CD4-positive, alpha-beta T cell treated with Interleukin-10 for 1 hour (primary cell): ENCODE results near the gene PLA2G6.
"Not testable (repeated sequence)": the region's sequence is repeated elsewhere in the genome, so short reads cannot be mapped to it uniquely, and the experiment has no call there.

Experiments used
- DNase-seq: peaks from one replicate; pipeline ENCODE4 v3.0.0-alpha.2; 2020

The PLA2G6 gene

DNA sequence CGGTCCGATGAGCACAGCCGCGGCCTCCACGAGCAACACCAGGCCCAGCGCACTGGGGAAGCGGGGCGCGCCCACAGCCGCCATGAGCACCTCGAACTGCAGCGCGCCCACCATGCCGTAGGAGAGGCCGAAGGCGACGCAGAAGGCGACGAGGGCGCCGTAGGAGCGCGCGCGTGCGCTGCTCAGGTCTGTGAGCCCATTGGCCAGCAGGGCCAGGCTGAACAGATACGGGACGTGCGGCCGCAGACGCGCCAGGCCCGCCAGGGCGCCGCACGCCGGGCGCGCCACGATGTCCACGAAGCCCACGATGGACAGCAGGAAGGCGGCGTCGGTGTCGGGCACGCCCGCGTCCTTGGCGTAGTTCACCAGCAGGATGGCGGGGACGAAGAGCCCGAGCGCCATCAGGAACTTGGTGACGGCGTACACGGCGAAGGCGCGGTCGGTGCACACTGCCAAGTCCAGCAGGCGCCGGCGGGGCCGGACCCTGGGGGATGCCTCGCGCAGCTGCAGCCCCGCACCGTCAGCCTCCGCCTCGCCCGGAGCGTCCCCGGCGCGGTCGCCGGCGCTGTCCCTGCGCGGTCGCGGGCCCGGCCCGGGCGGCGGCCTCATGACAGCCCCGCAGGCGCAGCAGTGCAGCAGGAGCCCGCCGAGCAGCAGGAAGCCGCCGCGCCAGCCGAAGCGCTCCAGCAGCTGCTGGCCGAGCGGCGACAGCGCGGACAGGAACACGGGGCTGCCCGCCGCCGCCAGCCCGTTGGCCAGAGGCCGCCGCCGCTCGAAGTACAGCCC, 100.6 kb downstream of the PLA2G6 start:
- no peak for DNase-seq

DNA sequence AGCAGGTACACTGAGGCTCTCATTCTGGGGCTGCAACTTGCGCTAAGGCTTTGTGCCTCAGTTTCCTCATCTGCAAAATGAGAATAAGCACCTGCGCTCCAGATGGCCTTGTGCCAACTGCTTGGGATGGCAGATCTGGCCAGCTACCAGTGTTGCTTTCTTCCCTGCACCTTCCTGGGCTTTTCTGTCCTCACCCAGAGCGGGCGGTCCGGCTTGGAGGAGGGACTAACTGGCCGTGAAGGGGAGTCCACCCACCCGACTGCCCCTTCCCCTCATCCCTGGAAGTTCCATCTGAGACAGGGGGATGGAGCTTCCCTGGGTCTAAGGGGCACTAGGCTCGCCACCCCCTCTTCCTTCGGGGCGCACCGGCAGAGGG, 101.2 kb downstream of the PLA2G6 start:
- DNase-seq, result no peak

DNA sequence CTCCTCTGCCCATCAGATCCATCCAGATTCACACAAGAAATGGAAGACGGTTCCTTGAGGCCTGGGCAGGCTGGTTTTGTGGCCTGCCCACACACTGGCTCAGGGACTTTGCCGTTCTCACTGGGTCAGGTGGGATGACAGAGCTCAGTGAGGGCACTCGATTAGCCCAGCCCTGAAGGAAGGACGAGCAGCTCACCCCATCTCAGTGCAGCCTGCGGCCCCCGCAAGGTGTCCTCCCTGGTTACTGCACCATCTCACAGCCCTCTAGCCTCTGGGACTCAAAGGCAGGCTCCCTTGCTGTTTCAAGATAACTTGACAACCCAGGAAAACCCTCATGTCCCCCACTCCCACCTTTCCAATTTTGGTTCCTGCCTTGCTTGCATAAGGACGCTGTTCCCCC, 101.8 kb downstream of the PLA2G6 start:
- no peak for DNase-seq

DNA sequence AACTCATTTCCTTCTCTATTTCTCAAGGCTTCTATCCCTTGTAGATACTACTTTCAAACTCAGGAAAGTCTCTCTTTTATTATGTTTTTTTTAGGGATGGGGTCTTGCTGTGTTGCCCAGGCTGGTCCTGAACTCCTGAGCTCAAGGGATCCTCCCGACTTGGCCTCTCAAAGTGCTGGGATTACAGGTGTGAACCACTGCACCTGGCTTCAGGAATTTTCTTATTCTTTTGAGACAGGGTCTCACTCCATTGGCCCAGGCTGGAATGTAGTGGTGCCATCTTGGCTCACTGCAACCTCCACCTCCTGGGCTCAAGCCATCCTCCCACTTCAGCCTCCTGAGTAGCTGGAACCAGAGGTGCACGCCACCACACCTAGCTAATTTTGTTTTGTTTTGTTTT, 102.4 kb downstream of the PLA2G6 start:
- not testable (repeated sequence) for DNase-seq

DNA sequence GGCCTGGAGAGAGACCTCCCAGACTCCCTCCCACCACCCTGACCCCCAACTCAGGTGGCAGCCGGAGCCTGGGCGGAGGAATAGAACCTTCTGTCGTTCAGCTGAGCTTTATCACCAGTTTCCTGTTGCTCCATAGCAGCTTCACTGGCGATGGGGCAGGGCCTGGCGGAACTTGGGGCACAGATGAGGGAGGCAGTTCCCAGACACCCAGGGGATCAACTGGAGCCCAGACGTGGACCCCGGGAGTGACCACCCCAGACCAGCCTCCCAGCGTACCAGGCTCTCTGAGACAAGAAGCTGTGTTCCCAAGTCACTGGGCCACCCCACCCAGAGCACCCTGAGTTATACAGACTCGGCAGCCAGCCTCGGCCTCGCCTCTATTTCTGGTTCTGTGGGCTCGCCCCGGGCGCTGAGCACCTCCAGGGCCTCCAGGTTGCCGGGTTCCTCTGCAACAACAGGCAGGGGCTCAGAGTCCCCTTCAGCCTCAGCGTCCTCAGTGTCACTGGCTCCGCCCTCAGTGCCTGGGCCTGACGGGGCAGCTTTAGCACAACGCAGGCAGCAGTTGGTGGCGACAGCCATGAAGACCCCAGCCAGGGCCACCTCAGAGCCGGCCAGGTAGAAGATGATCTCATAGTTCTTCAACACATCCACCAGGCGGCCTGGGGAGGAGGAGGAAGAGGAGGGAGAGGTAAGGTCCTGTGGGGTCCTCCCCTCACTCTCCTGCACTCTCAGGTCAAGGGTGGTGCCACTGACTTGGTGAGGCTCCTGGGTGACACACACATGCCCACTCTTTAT, 103.4 kb downstream of the PLA2G6 start:
- DNase-seq, result no peak

DNA sequence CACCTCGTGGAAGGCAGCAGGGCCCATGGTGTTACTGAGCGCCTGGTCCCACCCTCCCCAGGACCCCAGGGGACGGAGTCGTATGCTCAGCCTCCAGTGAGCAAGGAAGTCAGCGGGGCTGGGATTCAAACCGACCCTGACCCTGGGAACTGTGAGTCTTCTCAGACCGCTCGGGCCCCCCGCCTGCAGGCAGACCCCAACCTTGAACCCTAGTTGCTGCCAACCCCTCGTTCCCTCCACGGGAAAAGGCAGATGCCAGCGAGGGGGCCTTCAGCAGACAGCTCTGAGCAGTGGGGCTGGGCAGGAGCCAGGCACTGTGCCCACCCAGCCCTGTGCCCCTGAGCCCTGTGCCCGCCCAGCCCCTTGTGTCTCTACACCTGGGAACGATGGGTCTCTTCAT, 104.0 kb downstream of the PLA2G6 start:
- DNase-seq, result no peak

DNA sequence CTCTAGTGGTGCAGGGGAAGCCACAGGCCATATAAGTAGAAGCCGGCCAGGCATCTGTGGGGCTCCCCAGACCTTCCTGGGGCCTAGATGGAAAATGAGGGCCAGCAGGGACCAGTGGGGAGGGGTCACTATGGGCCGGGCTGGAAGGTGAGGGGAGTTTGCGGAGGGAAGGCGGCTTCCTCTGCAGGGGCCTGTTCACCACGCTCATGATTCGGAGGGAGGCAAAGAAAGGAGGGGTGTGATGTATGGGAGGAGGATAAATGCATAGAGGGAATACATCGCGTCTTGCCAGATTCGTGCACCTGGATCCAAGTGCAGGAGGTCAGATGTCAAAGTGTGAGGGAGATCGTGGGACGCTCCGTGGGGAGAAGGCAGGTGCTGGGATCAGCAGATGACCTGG, 104.5 kb downstream of the PLA2G6 start:
- no peak for DNase-seq

DNA sequence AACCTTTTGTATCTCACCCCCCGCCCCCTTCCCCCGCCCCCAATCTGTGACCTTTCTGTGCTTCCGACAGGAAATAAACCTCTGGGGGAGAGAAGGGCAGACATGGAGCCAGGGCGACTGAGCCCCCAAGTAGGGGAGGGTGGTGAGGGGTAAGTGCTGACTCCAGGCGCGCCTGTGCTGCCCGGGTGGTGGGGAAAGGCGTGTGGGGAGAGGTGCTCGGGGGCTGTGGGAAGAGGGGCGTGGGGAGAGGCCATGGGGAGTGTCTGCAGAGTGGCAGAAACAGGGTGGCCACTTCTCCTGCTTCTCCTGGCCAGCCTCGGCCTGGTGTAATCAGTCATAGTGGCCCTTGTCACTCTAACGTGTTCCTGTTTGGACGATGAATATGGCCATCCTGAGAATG, 105.7 kb downstream of the PLA2G6 start:
- no peak for DNase-seq

DNA sequence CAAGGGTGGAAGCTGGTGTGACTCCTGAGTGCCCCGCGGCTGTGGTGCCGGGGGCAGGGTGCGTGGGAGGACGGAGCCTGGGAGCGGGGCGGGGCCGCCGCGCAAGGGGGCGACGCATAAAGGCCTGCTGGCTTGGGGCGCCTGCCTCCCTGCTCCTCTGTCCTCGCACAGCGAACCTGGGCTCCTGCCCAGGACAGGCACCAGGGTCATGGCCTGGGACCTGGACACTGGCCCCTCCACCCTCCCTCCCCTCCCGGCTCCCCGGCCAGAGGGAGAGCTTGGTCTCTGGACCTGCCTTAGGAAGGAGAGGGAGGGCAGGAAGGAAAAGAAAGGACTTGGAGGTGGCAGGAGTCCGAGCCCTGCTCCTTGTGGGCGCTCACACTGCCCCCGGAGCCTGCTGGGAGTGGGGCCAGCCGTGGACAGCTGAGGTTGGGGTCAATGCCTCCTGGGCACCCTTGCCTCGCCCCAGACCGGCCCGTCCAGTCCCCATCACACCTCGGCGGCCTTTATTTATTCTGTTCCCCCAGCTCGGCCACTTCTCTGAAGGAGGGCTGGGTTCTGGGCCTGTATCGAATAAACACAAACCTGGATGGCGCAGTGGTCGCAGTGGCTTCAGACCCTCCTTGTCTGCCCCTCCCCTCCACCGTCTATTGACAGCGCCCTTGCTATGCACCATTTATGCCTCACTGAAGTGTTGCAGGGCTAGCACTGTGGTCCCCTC, 106.4 kb downstream of the PLA2G6 start:
- no peak for DNase-seq

DNA sequence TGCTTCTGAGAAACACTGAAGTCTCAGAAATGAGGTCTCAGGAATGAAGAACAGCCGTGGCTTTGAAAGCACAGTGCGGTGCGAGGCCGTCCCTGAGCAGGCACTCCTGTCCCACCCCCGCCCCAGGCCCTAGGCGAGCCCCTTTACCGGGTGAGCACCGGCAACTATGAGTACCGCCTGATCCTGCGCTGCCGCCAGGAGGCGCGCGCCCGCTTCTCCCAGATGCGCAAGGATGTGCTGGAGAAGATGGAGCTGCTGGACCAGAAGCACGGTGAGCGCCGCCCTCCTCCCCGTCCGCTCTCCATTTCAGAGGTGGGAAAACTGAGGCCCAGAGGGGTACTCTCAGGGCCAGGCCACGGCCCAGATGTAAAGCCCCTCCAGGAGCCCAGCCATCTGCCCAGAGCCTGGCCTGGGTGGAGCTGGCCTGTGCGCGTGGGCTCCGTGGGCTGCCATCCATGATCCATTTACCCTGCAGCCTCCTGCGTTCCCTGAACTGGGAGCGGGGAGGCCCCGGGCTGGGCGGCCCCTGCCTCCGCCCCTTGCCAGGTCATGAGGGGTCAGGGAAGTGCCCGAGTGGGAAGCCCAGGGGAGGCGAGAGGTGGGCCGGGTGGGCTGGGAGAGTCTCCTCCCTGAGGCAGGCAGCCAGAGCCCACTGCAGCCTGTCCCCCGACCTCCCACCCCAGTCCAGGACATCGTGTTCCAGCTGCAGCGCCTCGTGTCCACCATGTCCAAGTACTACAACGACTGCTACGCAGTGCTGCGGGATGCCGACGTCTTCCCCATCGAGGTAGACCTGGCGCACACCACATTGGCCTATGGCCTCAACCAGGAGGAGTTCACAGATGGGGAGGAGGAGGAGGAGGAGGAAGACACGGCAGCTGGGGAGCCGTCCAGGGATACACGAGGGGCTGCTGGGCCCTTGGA, 107.2 kb downstream of the PLA2G6 start:
- DNase-seq, result no peak

DNA sequence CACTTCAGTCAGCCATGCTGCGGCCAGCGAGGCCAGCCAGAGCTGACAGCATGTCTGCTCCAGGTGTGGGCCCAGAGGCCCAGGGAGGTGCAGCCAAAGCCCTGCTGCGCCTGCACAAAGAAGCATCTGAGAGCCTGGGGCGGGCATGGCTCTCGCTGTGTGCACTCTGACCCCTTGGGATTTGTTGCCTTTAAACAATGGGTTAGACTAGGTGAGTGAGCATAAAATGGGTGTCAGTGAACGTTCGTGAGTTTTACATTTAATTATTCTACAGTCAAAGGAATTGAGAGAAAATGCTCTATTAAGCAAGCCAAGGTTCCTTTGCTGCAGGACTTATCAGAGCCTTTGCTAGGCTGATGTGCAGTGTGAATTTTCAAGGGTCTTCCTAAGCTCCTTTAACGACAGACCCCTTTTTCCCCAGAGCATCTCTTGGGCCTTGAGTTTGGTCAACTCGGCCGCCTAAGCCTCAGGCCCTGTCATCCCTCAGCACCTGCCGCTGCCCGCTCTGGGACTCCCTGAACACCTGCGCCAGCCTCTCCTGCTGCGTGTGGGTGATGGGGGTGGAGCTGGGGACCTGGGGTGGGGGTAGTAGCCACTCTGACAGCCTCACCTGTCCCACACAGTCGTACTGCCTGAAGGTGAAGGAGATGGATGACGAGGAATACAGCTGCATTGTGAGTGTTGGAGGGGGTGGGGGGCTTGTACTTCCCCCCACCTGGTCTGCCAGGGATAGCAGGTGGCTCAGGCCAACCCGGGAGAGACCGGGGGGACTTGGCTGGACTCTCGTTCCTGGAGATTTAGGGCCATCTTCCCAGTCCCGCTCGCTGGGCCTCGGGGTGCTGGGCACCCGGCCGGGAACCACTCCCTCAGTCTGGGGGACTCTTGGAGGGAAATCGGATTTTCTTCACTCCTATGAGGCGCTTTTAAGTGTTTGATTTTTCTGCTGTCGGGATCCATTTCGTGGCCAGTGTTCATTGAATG, 108.2 kb downstream of the PLA2G6 start:
- DNase-seq, result no peak

DNA sequence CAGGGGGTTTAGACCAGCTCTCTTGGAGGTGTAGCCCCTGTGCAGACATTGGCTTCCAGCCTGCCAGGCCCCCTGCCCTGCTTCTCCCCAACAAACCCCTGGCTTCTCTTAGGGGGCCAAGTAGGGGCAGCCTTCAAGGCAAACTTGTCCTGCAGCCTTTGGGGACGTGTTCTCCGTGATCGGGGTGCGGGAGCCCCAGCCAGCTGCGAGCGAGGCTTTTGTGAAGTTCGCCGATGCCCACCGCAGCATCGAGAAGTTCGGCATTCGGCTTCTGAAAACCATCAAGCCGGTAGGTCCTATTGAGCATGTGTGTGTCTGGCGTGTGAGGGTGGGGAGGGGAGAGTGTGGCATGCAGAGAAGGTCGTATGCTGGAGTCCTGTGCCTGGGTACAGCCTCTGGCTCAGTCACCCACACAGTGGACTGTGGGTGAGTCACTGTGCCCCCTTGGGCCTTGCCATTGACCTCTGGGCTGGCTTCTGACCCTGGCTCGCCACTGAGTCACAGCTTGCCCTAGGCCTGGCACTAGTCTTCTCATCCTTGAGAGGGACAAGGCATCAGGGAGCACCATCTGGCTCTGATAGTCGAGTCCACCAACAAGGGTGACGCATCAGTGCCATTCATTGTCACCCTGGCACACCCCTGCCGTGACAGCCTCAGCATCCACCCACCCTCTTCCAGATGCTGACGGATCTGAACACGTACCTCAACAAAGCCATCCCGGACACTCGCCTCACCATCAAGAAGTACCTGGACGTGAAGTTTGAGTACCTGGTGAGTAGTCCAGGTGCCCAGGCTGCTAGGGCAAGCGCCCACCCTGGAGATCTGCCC, 109.1 kb downstream of the PLA2G6 start:
- DNase-seq, result no peak

DNA sequence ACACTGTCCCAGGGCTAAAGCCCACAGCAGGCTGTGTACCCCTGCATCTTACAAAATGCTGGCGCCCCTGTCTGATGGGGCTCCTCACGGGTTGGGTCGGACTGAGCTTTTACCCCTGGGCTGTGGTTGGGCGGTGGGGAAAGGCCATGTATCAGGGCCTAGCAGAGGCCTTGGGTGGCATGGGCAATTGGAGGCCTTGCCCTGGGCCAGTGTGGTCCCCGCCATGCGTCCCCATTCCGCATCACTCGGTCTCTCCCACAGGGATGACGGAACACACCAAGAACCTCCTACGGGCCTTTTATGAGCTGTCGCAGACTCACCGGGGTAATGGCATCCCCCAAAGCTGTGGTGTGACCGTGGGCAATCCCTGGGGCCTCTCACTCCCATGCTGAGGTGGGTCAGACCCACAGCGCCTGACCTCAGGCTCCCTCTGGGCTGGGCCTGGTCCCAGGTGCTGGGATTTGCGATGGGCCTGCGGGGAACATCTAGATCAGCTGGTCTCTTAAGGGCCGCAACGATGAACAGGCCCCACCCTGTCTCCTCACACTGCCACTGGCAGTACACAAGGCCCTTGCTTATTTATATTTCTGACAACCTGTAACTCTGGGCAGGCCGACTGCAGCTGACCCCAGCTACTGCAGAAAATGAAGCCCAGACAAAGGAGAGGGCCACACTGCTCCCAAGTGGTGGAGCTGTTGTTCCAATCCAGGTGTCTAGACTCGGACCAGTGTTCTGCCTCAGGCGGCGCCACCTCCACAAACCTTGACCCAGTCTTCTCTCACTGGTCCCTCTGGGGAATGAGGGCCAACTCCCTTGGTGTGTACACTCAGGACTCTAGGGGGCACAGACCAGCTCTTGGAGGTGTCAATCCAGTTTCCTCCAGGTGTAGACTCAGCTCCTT, 110.0 kb downstream of the PLA2G6 start:
- DNase-seq, result no peak

DNA sequence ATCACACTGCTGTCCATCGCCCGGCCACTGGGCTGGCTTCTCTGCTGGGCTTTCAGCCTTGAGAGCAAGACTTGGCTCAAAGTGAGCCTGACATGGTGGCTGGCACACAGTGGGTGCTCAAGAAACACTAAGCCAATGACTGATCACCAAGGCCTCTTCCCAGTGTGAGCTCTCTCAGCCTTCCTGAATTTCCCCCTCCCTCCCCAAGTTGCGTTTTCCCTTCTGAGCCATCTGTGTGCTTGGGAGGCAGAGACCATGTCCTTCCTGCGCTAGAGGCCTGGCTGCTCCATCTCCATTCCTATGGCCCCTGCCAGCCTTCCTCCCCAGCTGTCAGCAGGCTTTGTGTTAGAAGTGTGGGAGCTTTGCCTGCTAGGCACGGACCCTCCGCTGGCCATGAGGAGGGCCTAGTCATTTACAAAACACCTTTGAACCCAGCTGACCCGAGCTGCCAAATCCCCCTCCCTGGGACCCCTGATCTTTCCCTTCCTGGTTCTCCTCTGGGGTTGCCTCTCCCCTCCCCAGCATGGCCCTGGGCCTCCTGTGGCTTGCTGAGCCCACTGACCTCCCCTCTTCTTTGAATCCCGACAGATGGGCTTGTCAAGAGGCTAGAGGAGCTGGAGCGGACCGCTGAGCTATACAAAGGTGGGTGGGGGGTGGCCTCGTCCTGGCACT, 111.2 kb downstream of the PLA2G6 start:
- DNase-seq, result no peak

DNA sequence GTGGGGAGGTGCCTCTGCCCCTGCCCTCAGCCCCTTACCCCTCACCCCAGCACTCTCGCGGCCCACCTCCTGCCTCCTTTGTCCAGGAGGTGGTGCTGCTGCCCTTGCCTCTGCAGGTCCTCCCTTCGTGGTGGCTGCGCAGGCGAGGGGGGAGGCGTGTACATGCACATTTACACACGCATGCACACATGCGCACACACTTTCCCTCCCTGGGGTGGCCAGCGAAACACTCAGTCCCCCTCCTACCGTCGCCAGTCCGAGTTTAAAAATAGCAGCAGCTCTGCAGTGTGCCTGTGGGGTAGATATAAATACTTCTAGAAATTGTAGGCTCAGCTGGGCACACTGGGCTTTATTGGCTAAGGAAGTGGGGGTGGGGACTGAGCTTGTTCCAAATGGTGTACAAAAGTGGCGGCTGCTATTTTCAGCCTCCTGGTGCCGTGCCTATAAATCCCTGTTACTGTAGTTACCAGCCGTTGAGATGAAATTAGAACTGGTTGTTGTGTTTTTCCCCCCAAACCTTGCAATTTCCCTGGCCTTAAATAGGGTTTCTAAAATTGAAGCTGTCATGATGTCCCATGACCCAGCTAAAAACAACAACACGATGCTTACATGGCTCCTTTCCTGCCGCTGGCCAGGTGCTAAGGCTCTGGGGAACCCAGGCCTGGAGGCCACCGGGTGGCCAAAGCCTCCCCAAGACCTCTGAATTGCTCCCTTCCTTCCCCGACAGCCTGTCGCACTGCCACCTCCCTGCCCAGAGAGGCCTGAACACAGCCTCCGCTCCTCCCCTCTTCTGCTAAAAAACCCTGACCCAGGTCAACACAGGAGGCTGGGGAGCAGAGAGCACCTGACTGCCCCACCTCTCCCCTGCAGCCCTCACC, 112.0 kb downstream of the PLA2G6 start:
- DNase-seq, result no peak

DNA sequence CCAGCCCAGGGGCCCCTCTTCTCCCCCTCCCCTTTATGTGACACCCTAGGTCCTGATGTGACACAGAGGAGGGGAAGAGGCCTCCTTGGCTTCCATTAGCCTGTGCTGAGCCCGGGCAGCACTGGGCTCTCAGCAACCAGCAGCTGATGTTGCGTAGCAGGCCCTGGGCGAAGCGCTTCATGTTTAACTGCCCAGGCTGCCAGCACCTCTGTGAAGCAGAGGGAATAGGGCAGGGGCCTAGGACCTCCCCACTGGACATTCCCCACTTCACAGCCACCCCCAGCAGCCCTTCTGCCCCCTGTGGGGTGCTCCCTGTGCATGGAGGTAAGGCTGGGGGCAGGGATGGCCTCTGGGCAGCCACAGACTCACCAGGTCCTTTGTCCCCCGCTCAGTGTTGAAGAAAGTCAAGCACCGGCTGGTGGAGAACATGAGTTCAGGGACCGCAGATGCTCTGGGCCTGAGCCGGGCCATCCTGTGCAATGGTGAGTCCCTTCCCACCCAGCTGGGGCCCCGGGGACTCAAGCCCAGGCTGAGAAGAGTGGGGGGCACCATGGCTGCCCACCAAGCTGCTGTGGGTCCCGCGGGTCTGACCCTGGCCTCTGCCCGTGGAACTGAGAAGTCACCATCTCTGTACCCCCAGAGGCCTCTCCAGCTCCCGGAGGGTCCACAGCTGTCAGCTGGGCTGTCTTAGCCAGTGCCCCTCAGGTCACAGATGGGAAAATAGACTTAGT, 112.8 kb downstream of the PLA2G6 start:
- DNase-seq, result no peak

DNA sequence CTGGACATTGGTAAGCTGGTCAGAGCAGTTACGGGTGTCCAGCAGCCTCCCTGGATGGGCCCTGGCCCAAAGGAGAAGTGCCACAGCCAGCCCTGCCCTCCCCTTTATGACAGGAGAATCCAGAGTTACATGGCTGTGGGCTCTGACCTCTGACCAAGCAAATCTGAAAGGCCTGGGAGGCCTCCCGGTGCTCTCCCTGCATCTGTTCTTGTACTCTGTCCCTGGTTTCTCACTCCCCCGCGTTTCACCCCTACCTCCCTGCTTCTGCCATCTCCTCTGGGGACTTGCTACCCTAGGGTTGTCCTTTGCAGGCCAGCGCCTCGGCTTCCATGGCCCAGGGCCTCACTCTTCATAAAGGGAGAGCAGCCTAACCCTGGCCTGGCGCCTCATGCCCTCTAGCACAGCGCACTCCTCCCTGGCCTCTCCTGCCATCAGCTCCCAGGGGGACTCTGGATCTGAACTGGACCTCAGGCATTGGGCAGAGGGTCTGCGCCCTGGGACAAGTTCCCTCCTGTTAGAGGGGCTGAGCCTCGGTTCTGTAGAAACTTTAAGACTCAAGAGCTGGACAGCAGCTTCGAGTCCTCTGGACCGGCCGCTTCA, 113.8 kb downstream of the PLA2G6 start:
- DNase-seq, result no peak
